A673 (cell line): ENCODE data around the gene AKAP6.

Source experiments
- CTCF ChIP-seq: fragments of 300-800, 200-600 bp; sonication (generic); conservative IDR thresholded peaks from 2 replicates; pipeline ENCODE4 v1.5.1; 2017; ENCODE audit warnings: low read depth, mild to moderate bottlenecking, antibody characterized with exemption, low read length, moderate library complexity, mixed read lengths
- EZH2 ChIP-seq: fragments of 200-600 bp; sonication (generic); IDR thresholded peaks from 2 replicates; pipeline ENCODE4 v1.6.1; 2017; ENCODE audit warnings: borderline replicate concordance, low read depth, mild to moderate bottlenecking, mixed read lengths, antibody characterized with exemption, low read length; ENCODE audit not compliant: poor library complexity, severe bottlenecking

- TF ChIP-seq CTCF (no peak), EZH2 (no peak)
Observed at GRCh38 chr14:32667791-32668190, 338.7 kb downstream of the AKAP6 start.
